ENCODE measurements around the gene SLC44A1. TPM values are rescaled to one million over a fixed set of nuclear protein-coding genes. Genes with fewer than 3 reads are reported as not detected.

Gene SLC44A1
- total and polyA plus RNA-seq, 2 donors from 2014 or later, result 17.4 to 42.3 TPM

DNA sequence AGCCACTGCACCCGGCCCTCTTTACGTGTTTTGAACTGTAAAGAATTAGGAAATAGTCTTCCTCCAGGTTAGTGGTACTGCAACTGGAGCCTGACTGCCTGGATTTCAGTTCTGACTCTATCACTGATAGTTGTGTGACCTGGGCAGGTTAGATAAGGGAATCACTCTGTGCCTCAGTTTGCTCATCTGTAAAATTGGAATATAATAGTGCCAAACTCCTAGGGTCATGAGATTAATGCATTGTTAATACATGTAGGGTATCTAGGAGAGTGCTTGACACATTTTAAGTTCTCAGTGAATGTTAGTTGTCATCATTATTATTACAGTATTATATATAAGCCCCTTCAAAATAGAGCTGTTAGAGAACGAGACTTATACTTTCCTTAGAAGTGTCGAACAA is 130.9 kb downstream of the SLC44A1 start:
- no peak for FAIRE-seq
- TF ChIP-seq, protein P1, sequence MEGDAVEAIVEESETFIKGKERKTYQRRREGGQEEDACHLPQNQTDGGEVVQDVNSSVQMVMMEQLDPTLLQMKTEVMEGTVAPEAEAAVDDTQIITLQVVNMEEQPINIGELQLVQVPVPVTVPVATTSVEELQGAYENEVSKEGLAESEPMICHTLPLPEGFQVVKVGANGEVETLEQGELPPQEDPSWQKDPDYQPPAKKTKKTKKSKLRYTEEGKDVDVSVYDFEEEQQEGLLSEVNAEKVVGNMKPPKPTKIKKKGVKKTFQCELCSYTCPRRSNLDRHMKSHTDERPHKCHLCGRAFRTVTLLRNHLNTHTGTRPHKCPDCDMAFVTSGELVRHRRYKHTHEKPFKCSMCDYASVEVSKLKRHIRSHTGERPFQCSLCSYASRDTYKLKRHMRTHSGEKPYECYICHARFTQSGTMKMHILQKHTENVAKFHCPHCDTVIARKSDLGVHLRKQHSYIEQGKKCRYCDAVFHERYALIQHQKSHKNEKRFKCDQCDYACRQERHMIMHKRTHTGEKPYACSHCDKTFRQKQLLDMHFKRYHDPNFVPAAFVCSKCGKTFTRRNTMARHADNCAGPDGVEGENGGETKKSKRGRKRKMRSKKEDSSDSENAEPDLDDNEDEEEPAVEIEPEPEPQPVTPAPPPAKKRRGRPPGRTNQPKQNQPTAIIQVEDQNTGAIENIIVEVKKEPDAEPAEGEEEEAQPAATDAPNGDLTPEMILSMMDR (IDR thresholded peaks at IDR 0.05; ENCODE audit: borderline replicate concordance, extremely low read depth, insufficient read depth), result no peak
- H3K9me3 ChIP-seq (ENCODE audit: control insufficient read depth in 2 of 3, insufficient read depth in 1 of 3, low read length in 3 of 3), result no peaks in the 10 kb centered on the region
- DNase-seq, result no peak
- H3K4me1 ChIP-seq (ENCODE audit: control insufficient read depth in 2 of 3, insufficient read depth in 2 of 3, low read depth in 1 of 3, low read length in 3 of 3), result no peaks in the 10 kb centered on the region
- H3K9ac ChIP-seq (ENCODE audit: low read length in 3 of 3), result no peak overlapping the region
- H3K27ac ChIP-seq (ENCODE audit: low read depth in 2 of 2, low read length in 2 of 2), result no peak overlapping the region
- no peaks in the 10 kb centered on the region for H3K36me3 ChIP-seq (ENCODE audit: control insufficient read depth in 2 of 3, insufficient read depth in 3 of 3, low read length in 3 of 3)
- no peak overlapping the region for H3K4me3 ChIP-seq (ENCODE audit: low read length in 3 of 3)
- intact Hi-C loops (cut with DNase I), result no loop called here
- no peaks in the 10 kb centered on the region for H3K27me3 ChIP-seq (ENCODE audit: control insufficient read depth, insufficient read depth, low read length)

DNA sequence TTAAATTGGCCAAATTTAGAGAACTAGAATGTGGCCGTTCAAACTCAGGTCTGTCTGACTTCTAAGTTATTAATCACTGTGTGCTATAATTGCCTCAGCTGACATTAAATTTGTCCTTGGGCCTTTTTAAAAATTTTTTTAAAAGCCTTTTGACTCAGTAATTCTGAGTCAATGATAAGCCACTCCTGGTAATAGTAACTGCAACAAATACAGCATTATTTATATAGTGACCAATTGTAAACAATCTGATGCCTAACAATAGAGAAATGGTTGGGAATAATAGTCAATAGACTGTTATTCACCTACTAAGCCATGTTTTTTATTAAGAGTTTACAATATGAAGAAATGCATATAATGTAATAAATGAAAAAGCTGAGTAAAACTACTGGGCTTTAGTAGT is 132.4 kb downstream of the SLC44A1 start:
- Histone ChIP-seq H3K4me1 (ENCODE audit: control insufficient read depth in 2 of 3, insufficient read depth in 2 of 3, low read depth in 1 of 3, low read length in 3 of 3) (no peaks in the 10 kb centered on the region), H3K9ac (ENCODE audit: low read length in 3 of 3) (no peak overlapping the region), H3K9me3 (ENCODE audit: control insufficient read depth in 2 of 3, insufficient read depth in 1 of 3, low read length in 3 of 3) (no peaks in the 10 kb centered on the region), H3K36me3 (ENCODE audit: control insufficient read depth in 2 of 3, insufficient read depth in 3 of 3, low read length in 3 of 3) (no peaks in the 10 kb centered on the region), H3K27ac (ENCODE audit: low read depth in 2 of 2, low read length in 2 of 2) (no peak overlapping the region), H3K4me3 (ENCODE audit: low read length in 3 of 3) (no peak overlapping the region), H3K27me3 (ENCODE audit: control insufficient read depth, insufficient read depth, low read length) (no peaks in the 10 kb centered on the region)
- DNase-seq (no peak), FAIRE-seq (no peak)
- intact Hi-C loops (cut with DNase I), result no loop called here
- TF ChIP-seq, protein P1 (IDR thresholded peaks at IDR 0.05; ENCODE audit: borderline replicate concordance, extremely low read depth, insufficient read depth), result no peak

GRCh38 chr9:105385381-105385985 is 141.0 kb downstream of the SLC44A1 start:
- DNase-seq (no peak), FAIRE-seq (no peak)
- no peaks in the 10 kb centered on the region for H3K27me3 ChIP-seq (ENCODE audit: control insufficient read depth, insufficient read depth, low read length)
- no peaks in the 10 kb centered on the region for H3K9me3 ChIP-seq (ENCODE audit: control insufficient read depth in 2 of 3, insufficient read depth in 1 of 3, low read length in 3 of 3)
- no peaks in the 10 kb centered on the region for H3K4me1 ChIP-seq (ENCODE audit: control insufficient read depth in 2 of 3, insufficient read depth in 2 of 3, low read depth in 1 of 3, low read length in 3 of 3)
- H3K9ac ChIP-seq (ENCODE audit: low read length in 3 of 3), result no peak overlapping the region
- H3K36me3 ChIP-seq (ENCODE audit: control insufficient read depth in 2 of 3, insufficient read depth in 3 of 3, low read length in 3 of 3), result no peaks in the 10 kb centered on the region
- TF ChIP-seq, protein P1 (IDR thresholded peaks at IDR 0.05; ENCODE audit: borderline replicate concordance, extremely low read depth, insufficient read depth), result no peak
- intact Hi-C loops (cut with DNase I), result no loop called here
- no peak overlapping the region for H3K27ac ChIP-seq (ENCODE audit: low read depth in 2 of 2, low read length in 2 of 2)
- H3K4me3 ChIP-seq (ENCODE audit: low read length in 3 of 3), result no peak overlapping the region

GRCh38 chr9:105389796-105390195 is 145.3 kb downstream of the SLC44A1 start:
- H3K36me3 ChIP-seq (ENCODE audit: control insufficient read depth in 2 of 3, insufficient read depth in 3 of 3, low read length in 3 of 3), result no peaks in the 10 kb centered on the region
- H3K9ac ChIP-seq (ENCODE audit: low read length in 3 of 3), result no peak overlapping the region
- H3K4me1 ChIP-seq (ENCODE audit: control insufficient read depth in 2 of 3, insufficient read depth in 2 of 3, low read depth in 1 of 3, low read length in 3 of 3), result no peaks in the 10 kb centered on the region
- TF ChIP-seq, protein P1 (IDR thresholded peaks at IDR 0.05; ENCODE audit: borderline replicate concordance, extremely low read depth, insufficient read depth), result no peak
- intact Hi-C loops (cut with DNase I), result no loop called here
- no peaks in the 10 kb centered on the region for H3K27me3 ChIP-seq (ENCODE audit: control insufficient read depth, insufficient read depth, low read length)
- FAIRE-seq (no peak), DNase-seq (no peak)
- no peak overlapping the region for H3K4me3 ChIP-seq (ENCODE audit: low read length in 3 of 3)
- H3K27ac ChIP-seq (ENCODE audit: low read depth in 2 of 2, low read length in 2 of 2), result no peak overlapping the region
- no peaks in the 10 kb centered on the region for H3K9me3 ChIP-seq (ENCODE audit: control insufficient read depth in 2 of 3, insufficient read depth in 1 of 3, low read length in 3 of 3)
